ENCODE measurements around the gene LARP4. TPM values are rescaled to one million over a fixed set of nuclear protein-coding genes. Genes with fewer than 3 reads are reported as not detected.

The LARP4 gene
- total and polyA plus RNA-seq, 2 donors (not counting 3 experiments of a cell fraction or from before 2014, with no cell fraction given) = 8.9 to 69.6 TPM

DNA sequence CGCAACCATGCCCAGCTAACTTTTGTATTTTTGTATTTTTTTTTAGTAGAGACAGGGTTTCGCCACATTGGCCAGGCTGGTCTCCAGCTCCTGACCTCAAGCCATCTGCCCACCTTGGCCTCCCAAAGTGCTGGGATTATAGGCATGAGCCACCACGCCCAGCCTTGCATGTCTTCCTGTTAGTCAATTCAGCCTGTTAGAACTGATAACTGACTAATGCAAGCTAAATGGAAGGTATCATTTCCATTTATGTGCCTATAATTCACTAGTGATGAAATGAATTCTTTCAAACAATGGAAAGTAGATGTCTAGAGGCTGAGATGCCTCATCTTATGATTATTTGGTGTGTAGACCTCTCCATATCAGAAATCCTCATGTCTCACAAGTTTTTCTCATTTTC, 66.8 kb downstream of the LARP4 start:
- BruUV-seq (replicated peaks) = no TSS peak
- Histone ChIP-seq H3K4me2 (ENCODE audit: insufficient read depth, low read length) (no peak overlapping the region), H3K27me3 (ENCODE audit: control insufficient read depth in 2 of 2, insufficient read depth in 2 of 2, low read length in 2 of 2) (no peaks in the 10 kb centered on the region), H2AFZ (ENCODE audit: low read depth, low read length) (no peak overlapping the region), H3K4me3 (replicated peaks in 1 of 3; ENCODE audit: insufficient read depth in 1 of 3, low read depth in 1 of 3, low read length in 3 of 3) (no peak overlapping the region), H3K9me1 (replicated peaks; ENCODE audit: control insufficient read depth, extremely low read depth, insufficient read depth, low read length) (no peaks in the 10 kb centered on the region), H3K9ac (replicated peaks; ENCODE audit: extremely low read depth, insufficient read depth, low read length) (no peak overlapping the region), H4K20me1 (replicated peaks; ENCODE audit: control insufficient read depth, extremely low read depth, insufficient read depth, low read length) (no peaks in the 10 kb centered on the region), H3K79me2 (ENCODE audit: control insufficient read depth, insufficient read depth, low read length) (no peaks in the 10 kb centered on the region), H3K36me3 (ENCODE audit: control insufficient read depth in 2 of 2, extremely low read depth in 1 of 2, insufficient read depth in 2 of 2, low read length in 2 of 2) (peaks cover 7 to 11% of the 10 kb centered on the region in 2 experiments), H3K27ac (ENCODE audit: insufficient read depth, low read depth, low read length) (no peak overlapping the region), H3K4me1 (ENCODE audit: control insufficient read depth, extremely low read depth, insufficient read depth, low read length) (no peaks in the 10 kb centered on the region), H3K9me3 (replicated peaks; ENCODE audit: control insufficient read depth, insufficient read depth, low read length) (no peaks in the 10 kb centered on the region)
- intact Hi-C loops (cut with micrococcal nuclease) = no loop called here
- TF ChIP-seq MYC (IDR thresholded peaks at IDR 0.05; ENCODE audit: low read depth, low read length) (no peak), POLR2A (IDR thresholded peaks at IDR 0.05; ENCODE audit: low read depth, low read length) (no peak), EZH2 (IDR thresholded peaks at IDR 0.05; ENCODE audit: borderline replicate concordance, low read depth, low read length, severe bottlenecking) (no peak), JUN (IDR thresholded peaks at IDR 0.05; ENCODE audit: borderline replicate concordance, insufficient read depth, insufficient read length, low read depth) (no peak), FOS (IDR thresholded peaks at IDR 0.05; ENCODE audit: borderline replicate concordance, insufficient read depth, low read length) (no peak), GATA2 (IDR thresholded peaks at IDR 0.05; ENCODE audit: insufficient read depth, insufficient read length, low read depth, low read length) (no peak), POLR2AphosphoS5 (IDR thresholded peaks at IDR 0.05; ENCODE audit: insufficient read depth, low read depth, low read length) (no peak)
- TF ChIP-seq, protein P1, sequence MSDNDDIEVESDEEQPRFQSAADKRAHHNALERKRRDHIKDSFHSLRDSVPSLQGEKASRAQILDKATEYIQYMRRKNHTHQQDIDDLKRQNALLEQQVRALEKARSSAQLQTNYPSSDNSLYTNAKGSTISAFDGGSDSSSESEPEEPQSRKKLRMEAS (IDR thresholded peaks at IDR 0.05; ENCODE audit: insufficient read depth, insufficient read length) = no peak
- TF ChIP-seq, protein P2, sequence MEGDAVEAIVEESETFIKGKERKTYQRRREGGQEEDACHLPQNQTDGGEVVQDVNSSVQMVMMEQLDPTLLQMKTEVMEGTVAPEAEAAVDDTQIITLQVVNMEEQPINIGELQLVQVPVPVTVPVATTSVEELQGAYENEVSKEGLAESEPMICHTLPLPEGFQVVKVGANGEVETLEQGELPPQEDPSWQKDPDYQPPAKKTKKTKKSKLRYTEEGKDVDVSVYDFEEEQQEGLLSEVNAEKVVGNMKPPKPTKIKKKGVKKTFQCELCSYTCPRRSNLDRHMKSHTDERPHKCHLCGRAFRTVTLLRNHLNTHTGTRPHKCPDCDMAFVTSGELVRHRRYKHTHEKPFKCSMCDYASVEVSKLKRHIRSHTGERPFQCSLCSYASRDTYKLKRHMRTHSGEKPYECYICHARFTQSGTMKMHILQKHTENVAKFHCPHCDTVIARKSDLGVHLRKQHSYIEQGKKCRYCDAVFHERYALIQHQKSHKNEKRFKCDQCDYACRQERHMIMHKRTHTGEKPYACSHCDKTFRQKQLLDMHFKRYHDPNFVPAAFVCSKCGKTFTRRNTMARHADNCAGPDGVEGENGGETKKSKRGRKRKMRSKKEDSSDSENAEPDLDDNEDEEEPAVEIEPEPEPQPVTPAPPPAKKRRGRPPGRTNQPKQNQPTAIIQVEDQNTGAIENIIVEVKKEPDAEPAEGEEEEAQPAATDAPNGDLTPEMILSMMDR (IDR thresholded peaks at IDR 0.05; ENCODE audit: extremely low read depth in 1 of 2, insufficient read depth in 1 of 2, low read depth in 1 of 2, low read length in 2 of 2) = no peak
- no peak for DNase-seq (ENCODE audit: low read depth, low spot score)
- CTCF ChIA-PET = interaction anchor here (0.6 to 1.7 kb wide), 6 partner anchors 14 to 313 kb away, joined by 3 to 4 read pairs (median 3); no protein-coding TSS in a partner anchor
- dilution Hi-C loops (cut with MboI; ENCODE audit: extremely low pct_ligation_motif_present, low sequenced_read_pairs) = no loop called here
- no peak for FAIRE-seq
- POLR2A ChIA-PET = no interaction called here
